Inferior parietal cortex (tissue), 1 donor: ENCODE results near the gene IL34.
"Not testable (repeated sequence)": the region's sequence is repeated elsewhere in the genome, so short reads cannot be mapped to it uniquely, and the experiment has no call there.

Experiments used
- DNase-seq: peaks from one replicate; pipeline ENCODE4 v3.0.0-alpha.2; 2016; ENCODE audit errors: extremely low spot score

Gene IL34

GRCh38 chr16:70656712-70657263 is 10.4 kb downstream of the IL34 start:
- no peak for DNase-seq

GRCh38 chr16:70657956-70658355 is 11.6 kb downstream of the IL34 start:
- DNase-seq, result no peak

DNA sequence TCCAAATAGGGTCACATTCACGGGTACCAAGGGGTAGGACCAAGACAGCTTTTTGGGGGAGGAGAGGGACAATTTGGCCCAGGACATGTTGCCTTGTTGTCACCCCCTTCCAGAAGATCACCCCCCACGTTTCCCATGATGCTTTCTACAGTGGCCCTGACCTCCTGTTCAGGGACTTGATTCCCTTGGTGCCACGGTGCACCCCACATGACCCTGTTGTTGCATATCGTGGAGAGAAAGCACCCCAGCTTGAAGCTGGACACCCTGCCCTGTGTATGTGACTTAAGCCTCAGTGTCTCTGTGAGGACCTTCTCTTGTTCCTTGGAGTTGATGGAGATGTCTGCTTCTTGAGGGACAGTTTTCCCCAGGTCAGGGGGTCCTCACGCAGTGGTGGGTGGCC is 12.6 kb downstream of the IL34 start:
- no peak for DNase-seq

- DNase-seq, result no peak
These were observed 13.2 kb downstream of the IL34 start for GRCh38 chr16:70659546-70659945.

DNA sequence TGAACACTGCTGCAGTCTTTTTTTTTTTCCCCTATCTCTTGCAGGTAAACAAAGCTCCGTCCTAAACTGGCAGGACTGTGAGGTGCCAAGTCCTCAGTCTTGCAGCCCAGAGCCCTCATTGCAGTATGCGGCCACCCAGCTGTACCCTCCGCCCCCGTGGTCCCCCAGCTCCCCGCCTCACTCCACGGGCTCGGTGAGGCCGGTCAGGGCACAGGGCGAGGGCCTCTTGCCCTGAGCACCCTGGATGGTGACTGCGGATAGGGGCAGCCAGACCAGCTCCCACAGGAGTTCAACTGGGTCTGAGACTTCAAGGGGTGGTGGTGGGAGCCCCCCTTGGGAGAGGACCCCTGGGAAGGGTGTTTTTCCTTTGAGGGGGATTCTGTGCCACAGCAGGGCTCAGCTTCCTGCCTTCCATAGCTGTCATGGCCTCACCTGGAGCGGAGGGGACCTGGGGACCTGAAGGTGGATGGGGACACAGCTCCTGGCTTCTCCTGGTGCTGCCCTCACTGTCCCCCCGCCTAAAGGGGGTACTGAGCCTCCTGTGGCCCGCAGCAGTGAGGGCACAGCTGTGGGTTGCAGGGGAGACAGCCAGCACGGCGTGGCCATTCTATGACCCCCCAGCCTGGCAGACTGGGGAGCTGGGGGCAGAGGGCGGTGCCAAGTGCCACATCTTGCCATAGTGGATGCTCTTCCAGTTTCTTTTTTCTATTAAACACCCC is 13.8 kb downstream of the IL34 start:
- DNase-seq, result no peak

DNA sequence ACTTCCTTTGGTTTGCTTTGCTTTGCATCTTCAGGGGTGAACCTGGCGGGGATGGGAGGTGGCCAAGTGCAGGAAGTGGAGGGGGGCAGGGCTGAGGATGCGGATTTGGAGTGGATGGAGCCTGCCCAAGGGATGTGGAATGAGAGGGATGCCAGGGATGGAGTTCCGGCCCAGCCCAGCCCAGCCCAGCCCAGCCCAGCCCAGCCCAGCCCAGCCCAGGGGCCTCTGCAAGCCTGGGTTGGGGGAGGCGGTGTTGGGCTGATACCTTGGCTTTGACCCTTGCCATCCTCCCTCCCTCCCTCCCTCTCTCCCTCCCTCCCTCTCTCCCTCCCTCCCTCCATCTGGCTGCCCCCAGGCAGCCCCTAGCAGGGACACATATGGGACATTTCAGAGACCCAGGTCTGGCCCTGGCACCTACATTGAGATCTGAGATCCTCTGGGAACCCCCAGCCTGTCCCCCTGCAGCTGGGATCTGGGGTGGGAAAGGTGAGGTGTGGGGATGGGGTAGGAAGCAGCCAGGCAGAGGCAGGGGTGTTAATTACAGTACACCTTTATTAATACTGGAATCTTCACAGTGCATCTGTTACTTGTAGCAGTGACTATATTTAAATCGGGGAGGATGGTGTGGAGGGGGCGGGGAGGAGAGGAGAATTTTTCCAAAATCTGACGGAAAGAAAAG is 14.5 kb downstream of the IL34 start:
- DNase-seq, result no peak

DNA sequence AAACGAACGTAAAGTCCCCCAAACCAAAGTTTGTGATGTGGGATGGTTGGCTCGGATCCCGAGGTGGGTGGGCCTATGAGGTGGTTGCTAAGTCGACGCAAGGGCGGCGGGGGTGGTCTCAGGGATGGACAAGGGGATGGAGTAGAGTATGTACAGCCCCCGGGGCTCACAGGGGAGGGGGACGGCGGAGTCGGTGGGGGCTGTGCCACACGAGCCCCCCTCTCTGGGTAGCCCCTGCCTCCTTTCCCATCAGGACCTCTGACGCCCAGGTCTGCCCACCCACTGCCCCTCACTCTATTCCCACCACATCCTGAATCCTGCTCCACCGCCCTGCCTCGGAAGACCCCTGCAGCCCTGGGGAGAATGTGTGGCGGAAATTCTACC is 15.2 kb downstream of the IL34 start:
- DNase-seq, result no peak

DNA sequence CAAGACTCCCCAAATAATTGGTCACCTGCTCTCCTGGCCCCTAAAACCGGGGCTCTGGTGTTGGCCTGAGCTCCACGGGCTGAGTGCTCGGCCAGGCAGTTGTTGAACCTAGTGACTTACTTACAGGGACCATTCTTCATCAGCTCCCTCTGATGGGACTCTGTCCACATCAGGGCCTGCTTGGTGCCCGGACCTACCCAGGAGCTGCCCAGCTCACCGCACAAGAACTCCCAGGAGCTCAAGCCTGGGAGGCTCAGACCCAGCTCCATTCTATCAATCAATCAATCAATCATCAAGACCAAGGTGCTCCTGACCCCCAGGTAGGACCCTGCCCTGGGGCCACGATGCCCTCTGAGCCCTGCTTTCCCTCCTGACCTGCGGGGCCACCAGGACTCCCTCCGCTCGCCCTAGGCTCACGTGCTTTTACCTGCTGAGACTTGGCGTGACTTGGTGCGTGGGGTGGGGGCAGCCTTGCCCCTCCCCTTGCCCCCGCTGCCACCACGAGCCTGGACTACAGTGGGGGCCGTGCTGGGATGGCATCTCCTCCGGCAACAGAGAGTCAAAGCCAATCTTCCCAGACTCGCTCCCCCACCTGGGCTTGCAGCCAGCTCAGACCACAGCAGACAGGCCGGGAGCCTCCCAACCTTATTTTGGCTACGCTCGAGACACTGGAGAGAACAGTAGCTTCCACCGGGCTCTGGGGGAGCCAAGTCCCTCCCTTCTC is 15.7 kb downstream of the IL34 start:
- DNase-seq, result no peak

- DNase-seq, result no peak
These were observed 16.7 kb downstream of the IL34 start for GRCh38 chr16:70662991-70663523.

DNA sequence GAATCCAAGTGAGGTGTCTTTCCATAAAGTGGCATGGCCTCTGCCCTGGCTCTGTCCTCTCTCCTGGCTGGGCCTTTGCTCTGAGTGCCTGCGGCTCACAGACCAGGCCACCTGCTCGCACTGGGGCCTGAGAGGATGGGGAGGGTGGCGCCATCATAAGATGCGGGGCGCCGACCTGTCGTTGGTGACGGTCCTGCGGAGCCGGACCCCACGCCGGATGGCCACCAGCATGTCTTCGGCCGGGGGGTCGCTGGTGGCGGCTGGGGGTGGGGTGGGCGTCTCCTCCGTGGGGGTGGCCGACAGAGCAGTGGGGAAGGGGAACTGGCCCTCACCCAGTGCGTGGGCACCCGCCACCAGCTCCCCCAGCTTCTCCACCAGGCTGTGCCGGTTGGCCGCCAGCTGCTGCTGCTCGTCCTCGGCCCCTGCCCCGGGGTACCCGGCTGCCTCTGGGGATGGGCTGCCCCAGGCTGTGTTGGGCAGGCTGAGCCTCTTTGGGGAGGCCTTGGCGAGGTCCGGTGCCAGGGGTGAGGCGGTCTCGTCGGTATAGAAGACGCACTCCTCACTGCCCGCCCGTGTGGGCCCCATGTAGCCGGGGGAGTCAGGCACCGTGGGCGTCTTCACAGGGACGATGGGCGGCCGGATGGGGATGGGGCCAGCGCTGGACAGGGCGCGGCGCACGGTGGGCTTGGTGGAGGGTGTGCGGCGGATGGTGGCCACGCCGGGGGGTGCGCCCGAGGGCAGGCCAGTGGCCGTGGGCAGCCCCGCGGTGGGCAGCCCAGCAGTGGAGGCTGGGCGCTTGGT is 17.4 kb downstream of the IL34 start:
- no peak for DNase-seq

GRCh38 chr16:70664325-70665112 is 18.2 kb downstream of the IL34 start:
- DNase-seq, result no peak

DNA sequence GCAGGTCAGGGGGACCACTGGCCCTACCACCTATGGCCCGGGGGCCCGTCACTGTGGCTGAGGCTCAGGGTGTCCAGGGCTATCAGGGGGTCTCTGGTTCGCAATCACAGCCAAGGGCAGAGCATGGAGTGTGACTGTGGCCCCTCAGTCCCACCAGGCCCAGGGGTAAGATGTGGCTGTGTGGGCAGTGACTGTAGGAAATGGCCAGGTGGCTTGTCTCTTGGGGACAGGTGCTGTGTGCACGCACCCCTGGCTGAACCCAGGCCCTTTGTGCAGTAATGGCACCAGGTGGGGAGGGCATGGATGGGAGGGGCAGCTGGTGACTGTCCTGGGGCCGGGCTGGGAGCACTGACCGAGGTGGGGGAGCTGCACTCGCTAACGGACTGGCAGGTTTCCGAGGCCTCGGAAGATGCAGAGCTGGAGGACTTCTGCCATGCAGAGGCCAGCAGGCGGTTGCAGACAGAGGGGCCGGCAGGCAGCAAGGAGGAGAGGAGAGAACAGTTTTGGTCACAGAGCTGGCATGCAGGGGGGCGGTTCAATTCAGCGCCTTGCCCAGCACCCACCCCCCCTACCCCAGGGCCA is 18.8 kb downstream of the IL34 start:
- DNase-seq, result no peak

GRCh38 chr16:70665806-70666735 is 19.7 kb downstream of the IL34 start:
- DNase-seq, result no peak

GRCh38 chr16:70670175-70670574 is 23.8 kb downstream of the IL34 start:
- no peak for DNase-seq

GRCh38 chr16:70670938-70671337 is 24.6 kb downstream of the IL34 start:
- DNase-seq, result not testable (repeated sequence)

DNA sequence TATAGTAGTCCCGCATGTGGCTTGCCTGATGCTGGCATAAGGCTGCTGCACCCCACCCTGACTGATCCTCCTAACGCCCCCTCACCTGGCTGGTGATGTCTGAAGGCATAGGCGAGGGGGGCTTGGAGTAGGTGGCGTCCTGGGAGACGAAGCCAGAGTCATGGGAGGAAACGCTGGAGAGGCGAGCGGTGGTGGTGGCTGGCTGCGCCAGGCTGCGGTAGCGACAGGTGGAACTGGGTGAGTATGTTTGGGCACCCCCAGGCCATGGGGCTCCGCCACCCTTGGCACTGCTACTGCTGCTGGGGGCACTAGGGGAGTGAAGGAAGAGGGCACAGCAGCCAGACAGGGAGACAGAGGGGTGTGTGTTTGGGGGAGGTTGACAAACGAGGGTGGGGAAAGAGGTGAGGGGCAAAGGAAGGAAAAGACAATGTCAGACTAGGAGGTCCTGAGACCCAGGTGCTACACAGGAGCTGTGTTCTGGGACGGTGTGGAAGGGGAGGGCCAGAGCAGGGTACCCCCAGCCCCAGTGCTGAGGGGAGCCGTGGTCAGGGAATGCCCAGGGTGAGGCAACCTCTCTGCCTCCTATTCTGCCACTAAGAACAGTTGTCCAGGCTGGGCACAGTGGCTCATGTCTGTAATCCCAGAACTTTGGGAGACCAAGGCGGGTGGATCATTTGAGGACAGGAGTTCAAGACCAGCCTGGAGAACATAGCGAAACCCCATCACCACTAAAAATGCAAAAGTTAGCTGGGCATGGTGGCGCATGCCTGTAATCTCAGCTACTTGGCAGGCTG is 28.1 kb downstream of the IL34 start:
- no peak for DNase-seq

GRCh38 chr16:70675851-70676513 is 29.6 kb downstream of the IL34 start:
- DNase-seq, result no peak
